Measurements from ENCODE around the gene CCDC24.

Gene CCDC24

GRCh38 chr1:44040846-44041245, 49.4 kb downstream of the CCDC24 start:
- TF ChIP-seq NFIC (IDR thresholded peaks at IDR 0.05) (no peak), ZBTB7A (IDR thresholded peaks at IDR 0.05; ENCODE audit: low read depth) (no peak), FOXM1 (IDR thresholded peaks at IDR 0.05; ENCODE audit: borderline replicate concordance, low read depth) (no peak), YY1 (IDR thresholded peaks at IDR 0.05; ENCODE audit: low read depth) (no peak), CEBPB (IDR thresholded peaks at IDR 0.05) (no peak)

GRCh38 chr1:44043176-44044070, 52.0 kb downstream of the CCDC24 start:
- TF ChIP-seq TAF1 (IDR thresholded peaks at IDR 0.05; ENCODE audit: low read depth) (no peak), EGR1 (IDR thresholded peaks at IDR 0.05) (no peak)
- TF ChIP-seq, protein P1, sequence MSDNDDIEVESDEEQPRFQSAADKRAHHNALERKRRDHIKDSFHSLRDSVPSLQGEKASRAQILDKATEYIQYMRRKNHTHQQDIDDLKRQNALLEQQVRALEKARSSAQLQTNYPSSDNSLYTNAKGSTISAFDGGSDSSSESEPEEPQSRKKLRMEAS (IDR thresholded peaks at IDR 0.05): no peak

- no peak for TF ChIP-seq EP300 (IDR thresholded peaks at IDR 0.05; ENCODE audit: borderline replicate concordance)
These were observed 52.8 kb downstream of the CCDC24 start for GRCh38 chr1:44044071-44044801.

GRCh38 chr1:44045064-44045463, 53.7 kb downstream of the CCDC24 start:
- TF ChIP-seq TEAD4 (IDR thresholded peaks at IDR 0.05): no peak
- TF ChIP-seq, protein P2, sequence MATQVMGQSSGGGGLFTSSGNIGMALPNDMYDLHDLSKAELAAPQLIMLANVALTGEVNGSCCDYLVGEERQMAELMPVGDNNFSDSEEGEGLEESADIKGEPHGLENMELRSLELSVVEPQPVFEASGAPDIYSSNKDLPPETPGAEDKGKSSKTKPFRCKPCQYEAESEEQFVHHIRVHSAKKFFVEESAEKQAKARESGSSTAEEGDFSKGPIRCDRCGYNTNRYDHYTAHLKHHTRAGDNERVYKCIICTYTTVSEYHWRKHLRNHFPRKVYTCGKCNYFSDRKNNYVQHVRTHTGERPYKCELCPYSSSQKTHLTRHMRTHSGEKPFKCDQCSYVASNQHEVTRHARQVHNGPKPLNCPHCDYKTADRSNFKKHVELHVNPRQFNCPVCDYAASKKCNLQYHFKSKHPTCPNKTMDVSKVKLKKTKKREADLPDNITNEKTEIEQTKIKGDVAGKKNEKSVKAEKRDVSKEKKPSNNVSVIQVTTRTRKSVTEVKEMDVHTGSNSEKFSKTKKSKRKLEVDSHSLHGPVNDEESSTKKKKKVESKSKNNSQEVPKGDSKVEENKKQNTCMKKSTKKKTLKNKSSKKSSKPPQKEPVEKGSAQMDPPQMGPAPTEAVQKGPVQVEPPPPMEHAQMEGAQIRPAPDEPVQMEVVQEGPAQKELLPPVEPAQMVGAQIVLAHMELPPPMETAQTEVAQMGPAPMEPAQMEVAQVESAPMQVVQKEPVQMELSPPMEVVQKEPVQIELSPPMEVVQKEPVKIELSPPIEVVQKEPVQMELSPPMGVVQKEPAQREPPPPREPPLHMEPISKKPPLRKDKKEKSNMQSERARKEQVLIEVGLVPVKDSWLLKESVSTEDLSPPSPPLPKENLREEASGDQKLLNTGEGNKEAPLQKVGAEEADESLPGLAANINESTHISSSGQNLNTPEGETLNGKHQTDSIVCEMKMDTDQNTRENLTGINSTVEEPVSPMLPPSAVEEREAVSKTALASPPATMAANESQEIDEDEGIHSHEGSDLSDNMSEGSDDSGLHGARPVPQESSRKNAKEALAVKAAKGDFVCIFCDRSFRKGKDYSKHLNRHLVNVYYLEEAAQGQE (IDR thresholded peaks at IDR 0.05; ENCODE audit: low read depth): no peak
- TF ChIP-seq EGR1 (IDR thresholded peaks at IDR 0.05): no peak
